GM12801 (cell line): ENCODE data around the gene PREX1.

ENCODE experiments used
- CTCF ChIP-seq: IDR thresholded peaks from one replicate; pipeline ENCODE4 v1.5.1; 2011; ENCODE audit warnings: control low read depth; ENCODE audit not compliant: insufficient read length; ENCODE audit errors: extremely low read depth

The PREX1 gene

GRCh38 chr20:48807586-48808381 lies 20.0 kb downstream of the PREX1 start:
- TF ChIP-seq CTCF, result no peak

GRCh38 chr20:48807051-48807450 lies 20.7 kb downstream of the PREX1 start:
- TF ChIP-seq CTCF, result no peak

- TF ChIP-seq CTCF, result no peak
These were observed 22.1 kb downstream of the PREX1 start for GRCh38 chr20:48805716-48806115.

- TF ChIP-seq CTCF, result no peak
These were observed 22.5 kb downstream of the PREX1 start for GRCh38 chr20:48805286-48805685.

- no peak for TF ChIP-seq CTCF
These were observed 23.4 kb downstream of the PREX1 start for GRCh38 chr20:48804300-48804980.

GRCh38 chr20:48803176-48804053 lies 24.4 kb downstream of the PREX1 start:
- no peak for TF ChIP-seq CTCF

GRCh38 chr20:48802647-48803046 lies 25.2 kb downstream of the PREX1 start:
- no peak for TF ChIP-seq CTCF
